BE2C (cell line): ENCODE results near the gene AMT.

Experiments
- DNase-seq: peaks from one replicate; pipeline ENCODE4 v3.0.0-alpha.2; 2020
- H3K27me3 ChIP-seq: fragments of 250-450 bp; sonication (Bioruptor Pico); 2 replicates; pipeline ENCODE4 v1.5.1; 2020; ENCODE audit warnings: mild to moderate bottlenecking
- H3K36me3 ChIP-seq: fragments of 250-450 bp; sonication (Bioruptor Pico); 2 replicates; pipeline ENCODE4 v1.5.1; 2020; ENCODE audit warnings: mild to moderate bottlenecking
- H3K4me1 ChIP-seq: fragments of 250-450 bp; sonication (Bioruptor Pico); 2 replicates; pipeline ENCODE4 v1.5.1; 2020
- H3K4me3 ChIP-seq: 2 replicates; pipeline ENCODE4 v1.5.1; 2011; ENCODE audit warnings: low read depth, low read length
- H3K9me3 ChIP-seq: fragments of 250-450 bp; sonication (Bioruptor Pico); 2 replicates; pipeline ENCODE4 v1.5.1; 2020
- CTCF ChIP-seq: IDR thresholded peaks from 2 replicates; pipeline ENCODE4 v1.5.1; 2012; ENCODE audit warnings: mild to moderate bottlenecking, low read depth, low read length

The AMT gene

GRCh38 chr3:49371946-49372345, 50.3 kb downstream of the AMT start:
- no peaks in the 10 kb centered on the region for H3K4me1 ChIP-seq

GRCh38 chr3:49370585-49371290, 51.5 kb downstream of the AMT start:
- no peak for TF ChIP-seq CTCF
- Histone ChIP-seq H3K9me3 (no peaks in the 10 kb centered on the region), H3K4me1 (no peaks in the 10 kb centered on the region), H3K36me3 (peaks cover 27% of the 10 kb centered on the region), H3K4me3 (no peak overlapping the region), H3K27me3 (no peaks in the 10 kb centered on the region)
- DNase-seq = no peak

More at GRCh38 chr3:49371946-49372345, 50.3 kb downstream of the AMT start:
- Histone ChIP-seq H3K9me3 (no peaks in the 10 kb centered on the region), H3K4me3 (no peak overlapping the region), H3K36me3 (peaks cover 20% of the 10 kb centered on the region), H3K27me3 (no peaks in the 10 kb centered on the region)
- no peak for DNase-seq
- no peak for TF ChIP-seq CTCF
